ENCODE data around the gene PACSIN3.
A peak's percentile ranks its signal among the peaks of the same experiment; 100 is the strongest.
"Not testable (repeated sequence)": the region's sequence is repeated elsewhere in the genome, so short reads cannot be mapped to it uniquely, and the experiment has no call there.

The PACSIN3 gene

DNA sequence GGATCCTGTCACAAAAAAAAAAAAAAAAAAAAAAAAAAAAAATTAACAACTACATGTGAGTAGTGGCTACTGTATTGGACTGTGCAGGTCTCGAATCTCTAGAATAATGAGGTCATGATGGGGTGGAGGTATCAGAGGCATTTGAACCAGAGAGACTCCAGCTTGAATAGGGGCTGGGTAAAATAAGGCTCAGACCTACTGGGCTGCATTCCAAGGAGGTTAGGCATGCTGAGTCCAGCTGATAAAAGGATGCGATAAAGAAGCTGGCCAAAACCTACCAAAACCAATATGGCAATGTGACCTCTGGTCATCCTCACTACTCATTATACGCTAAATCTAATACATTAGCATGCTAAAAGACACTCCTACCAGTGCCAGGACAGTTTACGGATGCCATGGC is 5.9 kb upstream of the PACSIN3 start:
- DNase-seq (ENCODE audit: low read depth in 2 of 3, low spot score in 1 of 3) = no peak

DNA sequence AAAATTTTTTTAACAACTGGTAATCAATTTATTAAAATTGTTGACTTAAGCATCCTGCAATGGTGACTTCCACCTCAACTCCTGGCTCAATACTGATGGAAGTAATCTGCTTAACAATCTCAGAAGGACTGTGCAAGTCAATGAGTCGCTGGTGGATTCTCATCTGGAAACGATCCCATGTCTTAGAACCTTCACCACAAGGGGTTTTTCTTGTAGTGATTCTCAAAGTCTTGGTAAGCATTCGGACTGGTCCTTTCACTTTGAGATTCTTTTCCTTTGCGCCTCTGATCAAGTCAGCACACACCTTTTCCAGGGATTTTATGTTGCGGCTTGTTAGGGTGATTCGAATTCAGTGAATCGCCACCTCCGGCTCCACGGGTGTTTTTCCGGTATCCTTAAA is 4.9 kb upstream of the PACSIN3 start:
- DNase-seq (ENCODE audit: low read depth in 2 of 3, low spot score in 1 of 3) = not testable (repeated sequence)

DNA sequence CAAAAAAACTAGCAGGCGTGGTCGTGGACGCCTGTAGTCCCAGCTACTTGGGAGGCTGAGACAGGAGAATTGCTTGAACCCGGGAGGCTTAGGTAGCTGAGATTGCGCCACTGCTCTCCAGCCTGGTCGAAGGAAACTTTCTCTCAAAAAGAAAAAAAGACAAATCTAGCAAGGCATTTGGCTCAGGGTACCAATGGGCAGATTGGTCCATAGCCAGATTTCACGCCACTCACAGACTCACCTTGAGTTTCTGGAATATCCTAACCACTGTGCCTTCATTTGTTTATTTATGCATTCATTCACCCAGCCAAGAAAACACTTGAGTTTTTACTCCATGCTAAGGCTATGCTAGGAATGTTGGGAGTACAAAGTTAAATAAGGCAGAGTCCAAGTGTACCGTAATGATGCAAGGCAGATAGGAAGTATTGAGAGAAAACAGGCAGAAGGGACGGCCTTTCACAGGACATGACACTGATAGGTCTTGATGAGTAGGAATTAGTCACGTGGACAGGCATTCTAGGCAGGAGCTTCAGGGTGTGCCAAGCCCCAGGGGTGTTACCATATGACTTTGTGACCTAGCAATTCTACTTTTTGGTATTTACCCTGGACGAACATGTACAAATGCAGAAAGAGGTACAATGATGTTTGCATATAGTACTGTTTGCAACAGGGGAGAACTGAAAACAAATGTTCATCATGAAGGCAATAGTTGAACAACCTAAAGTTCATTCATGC is 3.0 kb upstream of the PACSIN3 start:
- DNase-seq (ENCODE audit: low read depth in 2 of 3, low spot score in 1 of 3) = no peak

DNA sequence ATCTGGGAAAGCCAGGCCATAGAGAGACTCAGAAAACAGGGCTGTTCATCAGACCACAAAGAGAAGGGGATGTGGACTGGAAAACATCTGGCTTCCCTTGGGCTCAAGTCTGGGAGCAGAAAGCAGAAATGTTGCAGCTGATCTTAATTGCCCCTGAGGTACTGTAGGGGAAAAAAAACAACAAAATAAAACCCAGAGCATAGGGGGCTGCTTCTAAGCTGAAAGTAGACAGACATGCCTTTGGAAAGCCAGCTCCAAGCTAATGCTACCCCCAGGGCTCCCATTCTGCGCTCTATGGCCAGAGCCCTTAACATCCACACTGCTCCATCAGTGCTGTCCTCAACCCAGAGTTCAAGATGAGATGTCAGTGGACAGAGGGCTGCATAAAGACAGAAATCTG is 2.0 kb upstream of the PACSIN3 start:
- no peak for DNase-seq (ENCODE audit: low read depth in 2 of 3, low spot score in 1 of 3)

DNA sequence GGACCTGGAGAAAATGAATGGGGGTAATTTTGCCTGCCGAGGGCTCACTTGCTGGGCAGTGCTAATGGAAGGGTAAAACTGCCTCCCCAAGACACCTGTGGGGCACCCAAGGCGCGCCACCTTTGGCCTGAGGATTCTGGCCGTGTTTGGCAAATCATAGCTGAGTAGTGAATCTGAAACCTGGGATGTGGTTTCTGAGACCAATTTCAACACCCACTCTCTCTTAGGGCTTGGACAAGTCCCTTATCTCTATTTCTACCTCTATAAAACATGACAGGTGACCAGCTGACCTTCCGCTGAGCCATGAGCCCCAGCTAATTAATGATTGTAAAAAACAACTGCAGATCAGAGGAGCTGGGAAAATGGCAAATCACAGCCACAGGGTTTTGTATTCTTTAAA is 1.5 kb upstream of the PACSIN3 start:
- no peak for DNase-seq (ENCODE audit: low read depth in 2 of 3, low spot score in 1 of 3)

DNA sequence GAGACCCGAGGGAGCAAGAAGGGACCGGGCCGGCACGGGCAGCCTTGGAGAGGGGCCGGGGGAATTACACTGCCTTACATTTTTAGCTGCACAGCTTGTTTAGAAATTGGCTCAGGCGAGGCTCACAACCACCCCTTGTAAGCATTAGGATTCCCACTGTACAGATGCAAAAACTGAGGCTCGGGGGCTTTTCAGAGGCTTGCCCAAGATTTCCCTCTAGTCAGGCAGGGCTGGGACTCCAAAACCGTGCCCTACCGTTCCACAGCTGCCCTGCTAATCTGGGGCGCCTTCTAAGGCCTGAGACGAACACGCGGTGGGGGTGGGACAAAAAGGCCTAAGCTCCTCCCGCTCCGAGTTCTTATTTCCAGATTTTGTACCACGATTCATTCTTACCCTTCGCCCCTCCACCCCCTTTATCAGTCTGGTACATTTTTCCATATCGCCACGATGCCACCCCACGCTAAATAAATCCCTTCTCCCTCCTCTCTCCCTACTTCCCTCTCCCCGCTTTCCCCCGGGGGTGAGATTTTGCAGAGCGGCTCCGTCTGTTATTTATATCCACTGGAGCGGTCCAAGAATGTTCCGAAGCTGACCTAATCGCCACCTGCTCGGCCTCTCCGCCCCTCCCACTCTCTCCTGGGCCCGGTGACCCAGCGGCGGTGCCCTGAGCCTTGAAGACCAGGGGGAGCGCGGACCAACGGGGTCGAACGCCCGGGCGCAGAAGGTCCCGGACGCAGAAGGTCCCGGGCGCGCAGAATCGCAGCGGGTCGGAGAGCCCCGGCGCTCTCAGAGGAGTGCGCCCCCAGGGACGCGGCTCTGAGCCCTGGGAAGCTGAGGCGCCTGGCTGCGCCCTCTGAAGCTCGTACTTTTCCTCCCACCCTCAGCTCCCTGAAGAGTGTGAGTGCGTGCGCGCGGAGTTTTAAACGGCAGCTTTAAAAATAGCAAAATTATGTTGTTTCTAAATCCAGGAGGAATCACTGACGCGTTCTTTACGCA is 764 bp upstream of the PACSIN3 start:
- DNase-seq (ENCODE audit: low read depth in 2 of 3, low spot score in 1 of 3) = peak; percentile 31 to 34 (median 31)

DNA sequence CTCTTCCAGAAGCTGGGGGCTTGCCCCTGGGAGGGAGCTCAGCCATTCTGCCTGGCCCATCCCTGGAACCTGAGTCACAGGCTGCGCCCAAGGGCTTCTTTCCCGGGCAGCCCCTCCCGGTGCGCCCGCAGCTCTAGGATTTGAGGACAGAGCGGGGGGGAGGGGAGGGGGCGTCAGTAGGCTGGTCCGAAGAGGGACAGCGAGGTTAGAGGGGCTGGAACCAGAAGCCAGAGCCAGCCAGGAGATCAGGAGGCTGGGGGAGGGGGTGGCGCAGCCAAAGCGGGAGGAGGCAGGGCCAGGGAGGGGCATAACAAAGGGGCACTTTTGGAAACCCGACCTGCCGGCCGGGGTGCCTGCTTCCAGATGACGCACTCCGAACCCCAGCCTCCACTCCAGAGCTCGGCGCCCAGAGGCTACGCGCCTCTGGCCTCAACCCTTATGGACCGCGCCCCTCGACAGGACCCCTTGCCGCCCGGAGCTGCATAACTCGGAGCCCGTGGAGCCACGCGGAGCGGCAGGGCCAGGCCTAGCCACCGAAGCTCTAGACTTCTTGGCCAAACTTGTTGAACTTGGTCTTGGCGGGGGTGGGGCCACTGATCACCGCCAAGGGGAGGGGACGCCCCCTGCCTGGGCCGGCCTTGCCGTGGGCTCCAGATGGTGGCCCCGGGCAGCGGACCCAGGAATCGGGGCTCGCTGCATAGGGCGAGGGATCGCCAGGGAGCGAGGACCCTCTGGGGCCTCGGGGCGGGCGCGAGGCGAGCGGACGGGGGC is 744 bp downstream of the PACSIN3 start:
- DNase-seq (ENCODE audit: low read depth in 2 of 3, low spot score in 1 of 3) = no peak

DNA sequence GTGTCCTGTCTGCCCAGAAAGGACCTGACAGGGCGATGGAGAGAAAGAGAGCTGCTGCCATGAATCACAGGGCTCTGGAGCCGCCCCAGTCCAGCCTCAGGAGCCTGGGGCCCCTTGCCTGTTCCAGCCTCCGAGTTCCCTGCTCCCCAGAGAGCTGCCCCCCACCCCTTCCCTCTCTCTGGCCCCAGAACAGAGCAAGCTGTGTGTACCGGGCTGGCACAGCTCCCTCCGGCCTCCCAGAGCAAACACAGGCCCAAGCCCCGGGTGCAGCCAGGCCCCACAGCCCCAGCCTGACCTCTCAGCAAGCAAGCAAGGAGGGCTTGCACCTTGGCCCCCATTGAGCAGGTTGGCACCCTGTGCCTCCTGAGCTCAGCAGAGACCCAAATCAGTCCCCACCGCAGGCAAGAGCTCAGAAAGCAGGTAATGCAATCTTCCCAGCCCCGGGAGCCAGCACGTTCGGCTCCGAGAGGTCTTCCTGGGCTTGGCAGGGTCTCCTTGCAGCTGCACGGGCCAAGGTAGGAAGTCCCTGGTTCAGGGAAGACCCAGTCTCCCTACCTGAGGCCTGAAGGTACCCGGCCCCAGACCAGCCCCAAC is 1.4 kb downstream of the PACSIN3 start:
- no peak for DNase-seq (ENCODE audit: low read depth in 2 of 3, low spot score in 1 of 3)

DNA sequence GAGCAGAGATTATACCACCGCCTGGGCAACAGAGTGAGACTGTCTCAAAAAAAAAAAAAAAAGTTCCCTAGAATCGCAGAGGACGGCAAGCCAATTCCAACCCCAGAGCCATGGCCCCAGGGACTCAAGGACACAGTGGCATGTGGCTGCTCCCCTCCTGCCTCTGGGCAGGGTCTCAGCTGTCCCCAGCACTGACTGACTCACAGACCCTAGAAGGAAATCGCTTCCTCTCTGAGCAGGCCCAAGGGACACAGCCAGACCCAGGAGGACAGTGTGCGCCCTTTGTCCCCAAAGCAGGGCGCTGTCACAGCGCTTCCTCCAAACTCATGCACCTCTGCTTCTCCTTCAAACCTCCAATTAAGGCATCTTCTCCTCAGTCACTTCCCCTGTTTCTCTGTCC is 2.3 kb downstream of the PACSIN3 start:
- DNase-seq (ENCODE audit: low read depth in 2 of 3, low spot score in 1 of 3) = no peak

DNA sequence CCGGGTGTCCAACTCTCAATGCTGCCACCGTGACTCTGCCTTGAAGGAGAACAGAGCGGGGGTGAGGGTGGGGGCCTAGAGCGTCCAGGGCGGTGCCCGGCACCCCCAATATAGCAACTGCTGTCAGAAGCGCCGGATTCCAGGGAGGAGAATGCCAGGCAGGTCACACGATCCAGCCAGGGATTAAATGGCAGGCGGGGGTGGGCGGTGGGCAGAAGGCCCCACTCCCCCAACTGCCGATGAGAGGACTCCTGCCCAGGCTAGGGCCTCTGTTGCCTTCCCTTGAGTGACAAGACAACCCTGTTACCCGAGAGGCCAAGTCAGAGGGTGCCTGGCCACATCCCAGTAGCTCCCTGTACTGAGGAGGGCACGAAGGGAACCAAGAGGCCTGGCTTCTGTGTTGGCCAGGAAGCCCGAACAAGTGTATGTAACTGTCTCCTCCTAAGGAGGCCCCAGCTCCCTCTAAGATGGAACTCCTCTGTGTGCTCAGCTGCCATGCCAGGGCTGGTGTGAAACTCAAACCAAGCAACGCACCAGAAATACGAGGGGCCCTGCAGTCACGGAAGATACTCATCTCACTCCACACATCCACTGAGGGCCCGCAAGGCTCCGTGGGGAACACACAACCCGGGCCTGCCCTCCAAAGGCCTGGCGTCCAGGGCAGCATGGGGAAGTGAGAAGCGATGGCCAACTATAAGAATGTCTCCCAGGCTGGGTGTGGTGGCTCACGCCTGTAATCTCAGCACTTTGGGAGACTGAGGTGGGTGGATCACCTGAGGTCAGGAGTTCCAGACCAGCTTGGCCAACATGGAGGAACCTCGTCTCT is 3.0 kb downstream of the PACSIN3 start:
- no peak for DNase-seq (ENCODE audit: low read depth in 2 of 3, low spot score in 1 of 3)

DNA sequence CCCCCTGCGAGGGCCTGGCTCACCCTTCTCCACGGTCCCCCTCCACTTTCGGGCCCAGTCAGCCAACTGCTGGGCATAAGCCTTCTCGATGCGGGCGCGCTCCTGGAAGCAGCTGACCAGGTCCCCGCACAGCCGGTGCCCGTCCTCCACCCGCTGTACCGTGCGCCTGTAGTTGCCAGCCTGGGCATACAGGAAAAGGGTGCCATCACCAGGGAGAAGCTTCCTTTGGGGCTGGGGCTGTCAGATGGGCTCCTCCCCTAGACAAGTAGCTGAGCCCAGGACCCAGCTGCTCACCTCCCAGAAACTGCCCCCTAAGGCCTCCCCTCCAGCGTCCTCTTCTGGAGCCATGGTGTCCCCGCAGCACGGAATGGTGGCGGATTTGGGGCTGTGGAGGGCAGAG is 3.9 kb downstream of the PACSIN3 start:
- no peak for DNase-seq (ENCODE audit: low read depth in 2 of 3, low spot score in 1 of 3)

DNA sequence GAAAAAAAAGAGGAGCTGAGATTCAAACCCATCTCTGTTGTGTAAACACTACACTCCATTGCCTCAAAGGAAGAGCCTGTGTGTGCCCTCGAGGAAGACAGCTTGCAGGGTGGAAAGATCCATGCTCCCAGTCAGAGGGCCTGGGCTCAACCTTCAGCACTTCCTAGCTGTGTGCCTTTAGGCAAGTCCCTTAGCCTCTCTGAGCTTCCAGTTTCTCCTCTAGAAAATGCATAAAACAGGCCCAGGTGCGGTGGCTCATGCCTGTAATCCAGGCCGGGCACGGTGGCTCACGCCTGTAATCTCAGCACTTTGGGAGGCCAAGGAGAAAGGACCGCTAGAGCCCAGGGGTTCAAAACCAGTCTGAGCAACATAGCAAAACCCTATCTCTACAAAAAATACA is 5.0 kb downstream of the PACSIN3 start:
- no peak for DNase-seq (ENCODE audit: low read depth in 2 of 3, low spot score in 1 of 3)

DNA sequence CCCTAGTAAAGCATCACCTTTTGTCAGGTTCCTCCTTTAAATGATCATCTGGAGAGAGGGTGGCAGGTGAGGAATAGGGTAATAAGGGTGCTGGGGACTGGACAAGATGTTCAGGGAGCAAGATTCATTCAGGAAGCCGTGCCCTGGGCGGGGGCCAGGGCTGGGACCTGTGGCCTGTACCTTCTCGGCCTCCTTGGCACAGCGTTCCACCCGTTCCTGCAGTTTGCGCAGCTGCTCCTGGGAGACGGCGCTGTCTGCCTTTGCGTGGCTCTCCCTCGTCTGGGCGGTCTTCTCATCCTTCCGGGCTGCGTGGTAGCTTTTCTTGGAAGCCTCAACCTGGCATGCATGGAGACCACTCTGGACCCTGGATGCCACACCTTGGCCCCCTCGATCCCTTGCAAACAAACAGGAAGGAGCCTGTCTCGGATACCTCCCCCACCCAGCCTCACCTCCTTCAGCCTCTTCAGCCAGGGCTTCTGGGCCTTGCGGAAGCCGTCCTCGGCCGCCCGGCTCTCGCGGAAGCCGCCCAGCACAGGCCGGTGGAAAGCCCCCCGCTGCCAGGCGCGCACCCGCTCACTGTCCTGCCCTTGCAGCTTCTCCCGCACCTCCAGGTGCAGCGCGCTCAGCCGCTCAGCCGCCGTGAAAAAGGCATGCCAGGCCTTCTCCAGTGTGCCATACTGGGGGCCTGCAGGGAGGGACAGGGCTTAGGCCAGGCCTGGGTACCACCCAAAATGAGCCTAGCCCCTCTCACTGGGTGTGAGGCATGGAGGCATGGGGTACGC is 6.0 kb downstream of the PACSIN3 start:
- no peak for DNase-seq (ENCODE audit: low read depth in 2 of 3, low spot score in 1 of 3)

DNA sequence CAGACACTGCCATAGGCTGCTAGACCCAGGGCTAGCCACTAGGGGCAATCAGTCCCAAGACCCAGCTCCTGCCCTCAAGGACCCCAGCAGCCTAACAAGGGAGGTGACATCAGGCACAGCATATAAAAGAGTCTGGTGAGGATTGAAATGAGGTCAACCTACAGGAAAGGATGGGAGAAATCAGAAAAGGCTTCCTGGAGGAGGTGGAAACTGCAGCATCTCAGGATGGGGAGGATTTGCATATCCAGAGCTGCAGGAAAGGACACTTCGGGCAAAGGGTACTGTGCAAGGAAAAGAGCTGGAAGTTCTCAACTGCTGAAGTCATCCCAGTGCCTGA is 6.6 kb downstream of the PACSIN3 start:
- DNase-seq (ENCODE audit: low read depth in 2 of 3, low spot score in 1 of 3) = peak in 2 of 3 donors; percentile 16 to 23

DNA sequence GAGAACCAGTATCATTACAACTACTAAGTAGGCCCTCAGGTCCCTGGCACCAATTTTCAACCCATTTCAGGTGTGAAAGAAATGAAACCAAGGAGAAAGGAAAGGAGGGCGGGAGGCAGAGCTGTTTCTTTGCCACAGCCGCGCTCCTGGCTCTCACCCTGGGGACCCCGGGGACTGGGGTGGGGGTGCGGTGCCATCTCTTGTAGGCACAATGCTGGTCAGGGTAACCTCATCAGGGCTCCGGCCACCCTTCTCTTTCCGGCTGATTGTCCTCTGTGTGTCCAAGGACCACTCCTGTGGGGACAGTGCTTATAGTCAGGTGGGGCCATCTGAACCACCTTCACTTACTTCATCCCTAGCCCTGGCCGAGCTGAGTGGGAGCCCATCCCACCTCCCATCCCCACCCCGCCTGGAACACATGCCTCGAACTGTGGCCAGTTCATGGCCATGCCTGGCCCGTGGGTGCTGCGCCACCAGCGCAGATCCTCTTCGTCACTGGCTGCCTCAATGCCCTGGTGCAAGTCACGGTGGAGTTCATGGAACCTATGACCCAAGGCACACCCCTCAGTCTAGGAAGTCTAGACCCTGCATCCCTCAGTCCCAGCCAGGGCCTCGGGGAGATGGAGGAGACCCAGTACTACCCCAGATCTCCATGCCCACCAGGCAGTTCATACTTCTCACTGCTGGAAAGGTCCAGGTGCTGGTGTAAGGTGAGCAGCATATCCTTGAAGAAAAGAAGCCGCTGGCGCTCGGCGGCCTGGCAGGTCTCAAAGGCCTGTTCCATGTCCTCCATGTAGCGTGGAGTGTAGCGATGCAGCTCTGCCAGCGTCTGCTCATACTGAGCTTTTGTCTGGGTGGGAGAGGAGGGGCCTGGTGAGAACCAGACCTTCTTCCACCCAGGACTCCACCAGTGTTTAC is 7.2 kb downstream of the PACSIN3 start:
- no peak for DNase-seq (ENCODE audit: low read depth in 2 of 3, low spot score in 1 of 3)

DNA sequence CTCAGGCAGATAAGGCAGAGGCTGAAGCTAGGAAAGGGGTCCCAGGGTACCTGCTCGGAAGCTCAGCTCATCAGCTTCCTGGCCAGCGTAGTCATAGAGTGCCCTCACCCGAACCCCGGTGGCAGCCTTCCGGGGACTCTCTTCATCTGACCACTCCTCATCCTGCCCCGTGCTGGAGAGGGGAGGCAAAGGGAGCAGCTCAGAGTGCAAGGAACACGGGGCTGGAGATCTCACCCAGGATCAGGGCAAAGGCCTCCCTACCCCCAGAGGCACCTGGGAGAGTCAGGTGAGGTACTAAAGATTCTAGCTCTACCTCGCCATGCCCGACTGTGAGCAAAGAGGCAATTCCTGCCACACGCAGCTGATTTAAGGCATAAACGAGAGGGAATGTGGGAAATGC is 7.9 kb downstream of the PACSIN3 start:
- DNase-seq (ENCODE audit: low read depth in 2 of 3, low spot score in 1 of 3) = no peak

DNA sequence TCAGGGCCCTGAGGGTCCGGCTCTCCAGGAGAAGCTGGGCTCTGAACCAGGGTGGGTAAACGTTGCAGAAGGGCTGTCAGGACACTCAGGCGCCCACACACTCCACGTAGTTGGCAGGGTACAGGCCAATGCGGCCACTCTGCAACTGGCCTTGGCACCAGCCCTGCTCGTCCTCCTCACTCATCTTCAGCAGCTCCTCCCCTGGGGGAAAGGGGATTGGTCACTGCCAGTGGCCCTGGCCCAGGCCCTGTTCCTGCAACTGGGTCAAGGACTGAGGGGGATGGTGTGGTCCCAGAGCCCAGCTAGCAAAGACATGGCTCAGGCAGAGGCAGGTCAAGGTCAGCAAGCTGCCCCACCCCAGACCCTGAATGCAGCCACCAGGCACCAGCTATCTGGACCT is 8.4 kb downstream of the PACSIN3 start:
- no peak for DNase-seq (ENCODE audit: low read depth in 2 of 3, low spot score in 1 of 3)

DNA sequence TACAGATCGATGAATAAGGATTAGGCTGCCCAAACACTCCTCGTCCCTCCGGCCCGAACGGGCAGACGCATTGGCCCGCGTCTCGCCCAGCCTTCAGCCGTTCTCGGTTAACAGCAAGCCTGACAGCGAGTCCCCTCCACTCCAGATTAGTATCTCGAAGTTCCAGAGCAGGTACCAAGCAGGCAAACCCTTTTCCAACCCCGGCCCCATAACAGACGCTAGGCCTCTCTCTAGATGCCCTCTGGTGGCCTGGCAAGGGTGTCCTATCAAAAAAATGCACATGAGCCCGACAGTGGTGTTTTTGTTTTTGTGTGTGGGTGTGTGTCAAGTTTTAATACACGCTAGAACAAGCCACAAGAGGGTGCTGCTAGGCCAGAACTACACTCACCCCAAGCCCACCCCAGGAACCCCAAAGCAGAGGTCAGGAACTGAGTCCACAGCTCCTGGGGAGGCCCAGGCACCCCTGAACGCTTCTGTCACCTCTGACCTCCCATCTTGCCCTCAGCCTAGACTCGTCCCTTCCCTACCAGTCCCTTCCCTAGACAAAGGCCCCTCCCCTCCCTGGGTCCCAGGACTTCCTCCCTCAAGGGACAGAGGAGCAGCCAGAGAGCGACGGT is 8.9 kb downstream of the PACSIN3 start:
- peak; percentile 62 to 67 (median 63) for DNase-seq (ENCODE audit: low read depth in 2 of 3, low spot score in 1 of 3)
